GM20000 (cell line): ENCODE data around the gene ST7.

Experiments
- DNase-seq: peaks from one replicate; pipeline ENCODE4 v3.0.0; 2012; ENCODE audit warnings: low spot score
- CTCF ChIP-seq: IDR thresholded peaks from 2 replicates; pipeline ENCODE4 v1.5.1; 2012; ENCODE audit warnings: mild to moderate bottlenecking, control low read depth; ENCODE audit errors: extremely low read depth, missing control alignments

Gene ST7

GRCh38 chr7:117019287-117019686 lies 66.0 kb downstream of the ST7 start:
- DNase-seq, result no peak
- TF ChIP-seq CTCF, result no peak

- no peak for TF ChIP-seq CTCF
- DNase-seq, result no peak
Observed at GRCh38 chr7:117019786-117020590, 66.7 kb downstream of the ST7 start.

GRCh38 chr7:117020591-117020973 lies 67.3 kb downstream of the ST7 start:
- DNase-seq, result no peak
- TF ChIP-seq CTCF, result no peak

GRCh38 chr7:117021366-117021765 lies 68.1 kb downstream of the ST7 start:
- TF ChIP-seq CTCF, result no peak
- DNase-seq, result no peak

- no peak for TF ChIP-seq CTCF
- no peak for DNase-seq
Observed at GRCh38 chr7:117021986-117022385, 68.7 kb downstream of the ST7 start.

- DNase-seq, result no peak
- TF ChIP-seq CTCF, result no peak
Observed at GRCh38 chr7:117023325-117023854, 70.1 kb downstream of the ST7 start.

GRCh38 chr7:117024811-117025210 lies 71.5 kb downstream of the ST7 start:
- DNase-seq, result no peak
- no peak for TF ChIP-seq CTCF
